ENCODE data around the gene KRTAP10-4. TPM values are rescaled to one million over a fixed set of nuclear protein-coding genes. Genes with fewer than 3 reads are reported as not detected.
"Not testable (repeated sequence)": the region's sequence is repeated elsewhere in the genome, so short reads cannot be mapped to it uniquely, and the experiment has no call there.

Gene KRTAP10-4
- total RNA-seq, 1 donor from 2014 or later = not detected

- Histone ChIP-seq H3K36me3 (no peaks in the 10 kb centered on the region), H3K27me3 (no peaks in the 10 kb centered on the region), H3K27ac (no peak overlapping the region), H3K4me3 (no peak overlapping the region), H3K4me1 (no peaks in the 10 kb centered on the region), H3K9me3 (peaks cover 3 to 5% of the 10 kb centered on the region in 2 donors)
- TF ChIP-seq CTCF (IDR thresholded peaks at IDR 0.05) = no peak
- no peak for DNase-seq (ENCODE audit: low spot score in 2 of 2)
- intact Hi-C loops (cut with DNase I) = no loop called here
Measured at GRCh38 chr21:44585892-44586291, 12.4 kb downstream of the KRTAP10-4 start.

- intact Hi-C loops (cut with DNase I) = no loop called here
Measured at GRCh38 chr21:44589094-44589493, 15.6 kb downstream of the KRTAP10-4 start.

GRCh38 chr21:44589586-44590305 lies 16.2 kb downstream of the KRTAP10-4 start:
- Histone ChIP-seq H3K27me3 (no peaks in the 10 kb centered on the region), H3K4me3 (no peak overlapping the region), H3K4me1 (no peaks in the 10 kb centered on the region), H3K36me3 (no peaks in the 10 kb centered on the region), H3K27ac (no peak overlapping the region), H3K9me3 (no peaks in the 10 kb centered on the region)
- intact Hi-C loops (cut with DNase I) = no loop called here
- no peak for DNase-seq (ENCODE audit: low spot score in 2 of 2)
- no peak for TF ChIP-seq CTCF (IDR thresholded peaks at IDR 0.05)

More at GRCh38 chr21:44589094-44589493, 15.6 kb downstream of the KRTAP10-4 start:
- H3K36me3 ChIP-seq = no peaks in the 10 kb centered on the region
- H3K4me3 ChIP-seq = no peak overlapping the region
- TF ChIP-seq CTCF (IDR thresholded peaks at IDR 0.05) = no peak
- no peak for DNase-seq (ENCODE audit: low spot score in 2 of 2)
- no peaks in the 10 kb centered on the region for H3K4me1 ChIP-seq
- H3K9me3 ChIP-seq = no peaks in the 10 kb centered on the region
- H3K27me3 ChIP-seq = no peaks in the 10 kb centered on the region
- no peak overlapping the region for H3K27ac ChIP-seq

- Histone ChIP-seq H3K9me3 (no peaks in the 10 kb centered on the region), H3K27me3 (no peaks in the 10 kb centered on the region), H3K4me1 (no peaks in the 10 kb centered on the region), H3K36me3 (no peaks in the 10 kb centered on the region), H3K4me3 (no peak overlapping the region), H3K27ac (no peak overlapping the region)
- intact Hi-C loops (cut with DNase I) = no loop called here
- TF ChIP-seq CTCF (IDR thresholded peaks at IDR 0.05) = no peak
- DNase-seq (ENCODE audit: low spot score in 2 of 2) = no peak
Measured at GRCh38 chr21:44590311-44590721, 16.8 kb downstream of the KRTAP10-4 start.

- H3K27me3 ChIP-seq; DNase-seq (ENCODE audit: low spot score in 2 of 2); H3K27ac ChIP-seq; H3K9me3 ChIP-seq; H3K4me3 ChIP-seq; H3K4me1 ChIP-seq; intact Hi-C loops (cut with DNase I); H3K36me3 ChIP-seq: not testable (repeated sequence)
Measured at GRCh38 chr21:44590897-44591800, 17.6 kb downstream of the KRTAP10-4 start.

- H3K4me3 ChIP-seq; H3K4me1 ChIP-seq; H3K27ac ChIP-seq; H3K27me3 ChIP-seq; intact Hi-C loops (cut with DNase I); DNase-seq (ENCODE audit: low spot score in 2 of 2); H3K36me3 ChIP-seq; H3K9me3 ChIP-seq: not testable (repeated sequence)
Measured at GRCh38 chr21:44591801-44592130, 18.2 kb downstream of the KRTAP10-4 start.

Measured in ascending aorta (tissue), 2 donors.